HT1080 (cell line): ENCODE data around the gene NCAPH2. TPM values are rescaled to one million over a fixed set of nuclear protein-coding genes. Genes with fewer than 3 reads are reported as not detected.

Experiments used
- DNase-seq: peaks from one replicate; pipeline ENCODE4 v3.0.0-alpha.2; 2015; ENCODE audit warnings: low read depth
- total RNA-seq: library from RNA; depleted of rRNA; stranded (reverse); fragments of >200 nt; shearing (Covaris generic); gene quantifications from 2 replicates; pipeline ENCODE4 v1.2.3, GENCODE V29; 2014; rRNA removed

Gene NCAPH2
- total RNA-seq, 1 experiment from 2014 or later, result 65.3 TPM

- DNase-seq, result no peak
These were observed 62.0 kb downstream of the NCAPH2 start for GRCh38 chr22:50569896-50570535.

- no peak for DNase-seq
These were observed 62.8 kb downstream of the NCAPH2 start for GRCh38 chr22:50570861-50571260.

DNA sequence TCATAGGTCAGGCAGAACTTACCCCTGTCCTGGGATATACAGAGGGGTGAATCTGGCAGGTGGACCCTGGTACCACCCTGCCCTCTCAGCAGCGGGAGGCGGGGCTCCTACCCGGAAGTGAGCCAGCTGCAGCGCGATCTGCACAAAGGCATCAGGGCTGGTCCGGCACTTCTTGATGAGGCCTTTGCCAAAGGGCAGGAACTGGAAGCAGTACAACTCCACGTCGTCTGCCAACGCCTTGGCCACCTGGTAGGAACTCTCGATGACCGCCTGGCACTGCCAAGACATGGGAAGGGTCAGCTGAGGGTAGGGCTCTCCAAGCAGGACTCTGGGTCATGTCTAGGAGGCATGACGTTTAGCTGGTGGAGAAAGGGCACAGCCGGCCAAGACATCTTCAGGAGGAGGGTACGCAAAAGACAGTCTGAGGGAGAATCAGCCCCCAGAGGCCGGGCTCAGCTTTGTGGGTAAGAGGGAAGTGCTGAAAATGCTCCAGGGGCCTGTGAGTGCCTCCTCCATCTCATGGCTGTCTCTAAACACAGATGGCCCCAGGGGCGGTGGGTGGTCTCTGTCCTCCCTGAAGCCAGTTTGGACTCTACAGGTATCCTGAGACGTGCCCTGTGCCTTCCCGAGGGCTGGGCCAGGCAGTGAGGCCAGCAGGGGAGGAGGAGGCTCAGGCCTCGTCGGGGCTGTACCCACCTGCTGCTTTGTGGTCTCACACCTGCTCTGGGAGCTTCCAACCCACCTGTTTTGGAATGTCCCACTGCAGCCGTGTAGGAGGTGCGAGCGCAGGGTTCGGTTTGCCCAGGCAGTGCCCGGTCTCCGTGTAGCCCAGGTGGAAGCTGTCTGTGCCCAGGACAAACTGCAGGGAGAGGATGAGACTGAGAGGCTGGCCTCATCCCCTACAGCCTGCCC, 63.5 kb downstream of the NCAPH2 start:
- no peak for DNase-seq

DNA sequence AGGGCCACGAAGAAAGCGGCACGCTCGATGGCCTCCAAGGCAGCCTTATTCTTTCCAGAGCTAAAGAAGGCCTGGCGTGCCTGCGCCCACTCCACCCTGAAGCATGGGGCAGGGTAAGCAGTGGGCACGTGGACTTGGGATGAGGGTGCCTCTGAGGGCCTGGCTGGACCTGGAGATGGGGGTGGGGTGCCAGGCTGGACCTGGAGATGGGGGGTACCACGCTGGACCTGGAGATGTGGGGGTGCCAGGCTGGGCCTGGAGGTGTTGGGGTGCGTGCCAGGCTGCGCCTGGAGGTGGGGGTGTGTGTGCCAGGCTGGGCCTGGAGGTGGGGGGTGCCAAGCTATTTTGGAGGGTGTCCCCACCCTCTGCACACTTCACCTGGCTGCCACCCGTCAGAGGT, 64.9 kb downstream of the NCAPH2 start:
- no peak for DNase-seq

DNA sequence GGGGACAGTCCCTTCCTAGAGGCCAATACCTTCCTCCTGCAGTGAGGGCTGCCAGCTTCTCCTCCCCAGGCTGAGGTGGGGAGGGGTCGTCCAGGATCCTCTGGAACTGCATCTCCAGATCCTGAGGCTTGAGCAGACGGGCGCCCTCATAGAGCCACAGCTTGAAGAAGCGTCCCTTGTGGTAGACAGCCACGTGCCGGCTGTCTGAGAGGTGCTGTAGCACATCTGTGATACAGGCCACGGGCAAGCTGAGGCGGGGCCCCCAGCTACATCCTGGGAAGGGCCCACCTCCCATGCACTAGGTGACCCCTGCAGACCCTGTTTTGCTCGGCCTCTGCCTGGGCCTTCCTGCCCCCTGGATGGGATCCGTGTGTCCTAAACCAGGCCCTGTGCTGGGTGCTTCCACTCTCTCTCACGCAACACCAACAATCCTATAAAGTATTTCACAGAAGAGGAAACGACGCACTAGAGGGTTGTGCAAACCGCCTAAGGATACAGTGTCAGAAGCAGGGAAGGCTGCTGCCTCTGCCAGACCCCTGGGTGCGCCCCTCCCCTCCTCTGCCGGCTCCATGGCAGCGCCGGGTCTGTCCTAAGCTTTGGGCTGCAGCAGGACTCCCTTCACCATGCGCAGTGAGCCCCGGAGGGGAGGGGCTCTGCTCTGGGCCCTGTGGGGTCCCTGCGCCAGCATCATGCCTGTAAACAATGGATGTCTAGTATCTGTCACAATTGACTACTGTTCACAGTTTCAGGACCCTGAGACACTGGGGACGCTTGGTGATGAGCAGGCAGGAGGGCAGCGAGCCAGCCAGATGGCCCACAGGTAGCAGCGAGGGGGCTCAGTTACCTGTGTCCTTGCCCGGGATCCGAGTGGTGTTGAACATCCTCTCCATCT, 65.7 kb downstream of the NCAPH2 start:
- no peak for DNase-seq

- no peak for DNase-seq
These were observed 66.3 kb downstream of the NCAPH2 start for GRCh38 chr22:50574383-50574755.

Other genes starting within 250 kb of the NCAPH2 start
- gene MAPK12, start 246.5 kb upstream of the NCAPH2 start, total RNA-seq, result 50.1 and 50.6 TPM in 2 replicates
- 12.6 and 18.0 TPM in 2 replicates for gene MAPK11, start 237.8 kb upstream of the NCAPH2 start, total RNA-seq
- gene PLXNB2, start 200.6 kb upstream of the NCAPH2 start, total RNA-seq, result 73.4 and 84.1 TPM in 2 replicates
- 0.13 and 0.31 TPM in 2 replicates for gene DENND6B, start 181.2 kb upstream of the NCAPH2 start, total RNA-seq
- 40.0 and 44.6 TPM in 2 replicates for gene PPP6R2, start 164.9 kb upstream of the NCAPH2 start, total RNA-seq
- 65.2 and 76.2 TPM in 2 replicates for gene SBF1, start 33.2 kb upstream of the NCAPH2 start, total RNA-seq
- gene ADM2, start 26.7 kb upstream of the NCAPH2 start, total RNA-seq, result 0.67 and 0.79 TPM in 2 replicates
- gene MIOX, start 21.4 kb upstream of the NCAPH2 start, total RNA-seq, result 0.13 TPM in 1 of 2 replicates, not detected in the other
- 36.7 and 54.3 TPM in 2 replicates for gene LMF2, start 522 bp upstream of the NCAPH2 start, total RNA-seq
- 6.4 and 7.7 TPM in 2 replicates for gene SCO2, start 17.4 kb downstream of the NCAPH2 start, total RNA-seq
- gene TYMP, start 21.8 kb downstream of the NCAPH2 start, total RNA-seq, result 2.0 and 2.1 TPM in 2 replicates
- not detected in 2 replicates for gene KLHDC7B, start 37.7 kb downstream of the NCAPH2 start, total RNA-seq
- gene SYCE3, start 54.7 kb downstream of the NCAPH2 start, total RNA-seq, result not detected in 2 replicates
- gene CPT1B, start 70.2 kb downstream of the NCAPH2 start, total RNA-seq, result 12.5 and 13.4 TPM in 2 replicates
- 17.8 and 22.3 TPM in 2 replicates for gene CHKB, start 74.6 kb downstream of the NCAPH2 start, total RNA-seq
- 0.37 and 0.47 TPM in 2 replicates for gene MAPK8IP2, start 92.6 kb downstream of the NCAPH2 start, total RNA-seq
- 11.0 and 11.3 TPM in 2 replicates for gene ARSA, start 119.9 kb downstream of the NCAPH2 start, total RNA-seq
- gene SHANK3, start 164.6 kb downstream of the NCAPH2 start, total RNA-seq, result 0.58 and 0.63 TPM in 2 replicates
- not detected in 2 replicates for gene ACR, start 230.0 kb downstream of the NCAPH2 start, total RNA-seq